Fibroblast of upper back skin (primary cell): ENCODE results near the gene RGL1.
"Not testable (repeated sequence)": the region's sequence is repeated elsewhere in the genome, so short reads cannot be mapped to it uniquely, and the experiment has no call there.

Source experiments
- DNase-seq: peaks from one replicate; pipeline ENCODE4 v3.0.0-alpha.2; 2013

Gene RGL1

DNA sequence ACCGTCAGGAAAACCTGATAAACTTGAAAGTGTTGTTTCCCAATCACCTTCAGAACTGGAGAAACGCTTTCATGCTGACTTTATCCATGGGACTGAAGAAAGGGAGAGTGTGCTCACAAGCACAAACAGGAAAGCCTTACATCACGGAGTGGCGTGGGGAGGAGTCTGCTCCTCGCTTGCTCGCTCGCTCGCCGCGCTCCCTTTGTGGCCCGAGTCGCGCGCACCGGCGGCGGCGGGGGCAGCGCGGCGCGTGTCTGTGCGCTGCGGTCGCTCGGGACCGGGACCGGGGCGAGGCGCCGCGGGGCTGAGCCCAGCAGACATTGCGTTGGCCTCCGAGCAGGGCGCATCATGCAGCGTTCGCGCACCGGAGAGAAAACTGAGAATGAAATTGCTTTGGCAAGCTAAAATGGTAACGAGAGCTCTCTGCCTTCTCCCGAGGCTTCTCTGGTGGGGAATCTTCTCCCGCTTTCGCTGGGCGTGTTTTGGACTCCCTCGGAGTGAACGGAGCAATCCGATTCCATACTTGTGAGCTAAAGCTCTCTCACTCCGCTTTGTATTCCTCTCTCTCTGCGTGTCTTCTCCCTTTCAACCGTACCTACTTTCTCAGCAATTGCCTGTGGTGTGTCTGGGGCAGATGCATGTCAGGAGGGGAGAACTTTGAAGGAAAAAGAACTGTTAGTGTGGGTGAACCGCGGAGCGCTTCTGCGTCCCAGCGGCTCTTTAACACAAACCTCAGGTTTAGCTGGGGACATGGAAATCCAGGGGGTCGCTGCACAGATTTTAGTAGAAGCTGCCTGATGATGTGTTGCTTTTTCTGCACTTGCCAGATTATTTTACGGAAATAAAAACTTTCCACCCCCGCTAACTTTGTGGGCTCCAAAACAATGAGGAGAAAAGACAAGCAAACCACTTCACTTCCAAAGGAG is at the start of gene RGL1:
TSS of gene RGL1 (plus strand) at position 205 of the 926 bp plus-strand sequence. CDS start at position 383, 178 bp downstream.
- DNase-seq: peak; percentile 60

DNA sequence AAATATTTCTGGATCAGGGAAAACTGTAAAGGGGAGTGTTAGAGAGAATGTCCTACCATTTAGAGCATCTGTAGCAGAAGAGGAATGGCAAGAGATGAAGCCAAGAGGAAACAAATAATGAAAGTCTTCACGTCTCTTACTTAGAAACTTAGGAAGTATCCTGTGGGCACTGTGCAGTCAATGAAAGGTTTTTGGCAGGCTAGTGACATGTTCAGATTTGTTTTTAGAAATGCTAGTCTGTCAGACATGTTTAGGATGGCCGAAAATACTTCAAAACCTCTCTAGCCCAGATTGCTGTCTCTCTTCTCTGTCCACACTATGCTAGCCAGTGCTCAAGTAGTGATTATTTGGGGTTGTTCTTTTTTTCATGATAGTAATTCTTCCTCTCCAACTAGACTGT is 48.6 kb upstream of the RGL1 start:
- no peak for DNase-seq

DNA sequence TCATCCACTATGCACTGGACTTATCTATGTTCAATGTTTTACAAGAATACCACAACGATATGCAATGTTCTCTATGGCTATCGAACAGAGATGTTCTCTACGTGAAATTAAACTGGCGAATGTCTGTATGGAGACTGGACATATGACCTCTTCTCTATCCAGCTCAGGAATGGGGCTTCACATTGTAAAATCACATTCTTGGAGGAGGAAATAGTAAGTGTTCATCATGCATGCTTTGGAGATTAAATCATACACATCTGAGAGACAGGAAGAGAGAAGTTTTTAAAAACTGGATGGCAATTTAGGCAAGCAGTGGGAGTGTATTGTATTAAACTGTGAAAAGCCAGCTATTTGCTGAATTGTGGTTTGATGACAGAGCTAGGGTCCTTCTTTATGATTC is 47.9 kb upstream of the RGL1 start:
- peak; percentile 88 for DNase-seq

DNA sequence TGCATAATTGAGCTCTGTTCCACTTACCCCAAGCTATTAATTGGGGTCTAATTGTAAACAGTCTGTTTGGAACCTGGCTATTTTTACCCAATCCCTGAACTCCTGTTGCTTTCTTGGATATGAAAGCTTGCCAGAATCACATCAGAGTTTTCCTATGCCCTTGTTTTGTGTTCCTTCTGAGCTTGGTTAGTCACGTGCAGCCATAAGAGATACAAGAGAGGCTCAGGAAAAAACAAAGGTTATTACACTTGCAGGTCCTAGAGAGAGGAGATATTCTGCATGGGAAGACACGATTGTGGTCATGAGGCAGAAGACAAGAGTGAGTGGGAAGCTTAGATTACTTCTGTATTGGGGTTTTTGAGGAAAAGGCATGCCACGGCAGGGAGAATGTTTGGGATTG is 46.0 kb upstream of the RGL1 start:
- no peak for DNase-seq

DNA sequence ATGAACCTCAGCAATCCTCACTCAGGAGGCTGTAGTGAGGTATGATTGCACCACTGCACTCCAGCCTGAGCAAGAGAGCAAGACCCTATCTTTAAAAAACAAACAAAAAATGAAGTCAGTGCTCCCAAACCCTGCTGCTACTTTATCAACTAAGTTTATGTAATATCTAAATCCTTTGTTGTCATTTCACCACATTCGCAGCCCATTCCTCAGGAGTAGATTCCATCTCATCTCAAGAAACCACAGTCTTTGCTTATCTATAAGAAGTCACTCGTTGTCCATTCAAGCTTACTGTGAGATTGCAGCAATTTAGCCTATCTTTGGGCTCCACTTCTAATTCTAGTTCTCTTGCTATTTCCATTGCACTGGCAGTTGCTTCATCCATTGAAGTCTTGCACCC is 44.3 kb upstream of the RGL1 start:
- DNase-seq: no peak

DNA sequence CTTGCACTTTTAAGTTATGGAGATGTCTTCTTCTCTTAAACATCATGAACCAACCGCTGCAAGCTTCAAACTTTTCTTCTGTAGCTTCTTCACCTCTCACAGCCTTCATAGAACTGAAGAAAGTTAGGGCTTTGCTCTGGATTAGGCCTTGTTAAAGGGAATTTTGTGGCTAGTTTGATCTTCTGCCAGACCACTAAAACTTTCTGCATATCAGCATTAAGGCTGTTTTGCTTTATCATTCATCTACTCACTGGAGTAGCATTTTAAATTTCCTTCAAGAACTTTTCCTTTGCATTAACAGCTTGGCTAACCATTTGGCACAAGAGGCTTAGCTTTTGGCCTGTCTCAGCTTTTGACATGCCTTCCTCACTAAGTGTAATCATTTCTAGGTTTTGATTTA is 43.0 kb upstream of the RGL1 start:
- peak; percentile 88 for DNase-seq

DNA sequence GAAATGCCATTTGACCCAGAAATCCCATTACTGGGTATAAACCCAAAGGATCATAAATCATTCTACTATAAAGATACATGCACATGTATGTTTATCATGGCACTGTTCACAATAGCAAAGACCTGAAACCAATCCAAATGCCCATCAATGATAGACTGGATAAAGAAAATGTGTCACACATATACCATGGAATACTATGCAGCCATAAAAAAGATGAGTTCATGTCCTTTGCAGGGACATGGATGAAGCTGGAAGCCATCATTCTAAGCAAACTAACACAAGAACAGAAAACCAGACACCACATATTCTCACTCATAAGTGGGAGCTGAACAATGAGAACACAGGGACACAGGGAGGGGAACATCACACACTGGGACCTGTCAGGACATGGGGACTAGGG is 42.1 kb upstream of the RGL1 start:
- not testable (repeated sequence) for DNase-seq

DNA sequence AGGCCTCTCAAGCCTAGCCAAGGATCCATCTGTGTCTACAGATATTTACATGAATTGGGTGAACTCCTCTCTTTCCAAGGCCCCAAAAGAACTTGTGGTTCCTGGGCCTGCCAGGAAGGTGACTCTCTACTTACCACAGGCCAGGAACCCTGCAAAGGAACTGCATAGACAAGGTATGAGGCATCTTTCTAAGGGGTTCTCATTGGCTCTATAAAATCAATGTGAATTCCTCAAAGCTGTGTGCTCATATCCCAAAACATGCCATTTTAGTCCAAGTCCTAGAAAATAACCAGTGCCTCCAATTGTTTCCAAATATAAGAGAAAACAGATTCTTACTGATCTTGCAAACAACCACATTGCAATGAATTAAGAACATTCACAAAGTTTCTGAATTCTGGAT is 39.9 kb upstream of the RGL1 start:
- DNase-seq: peak; percentile 56

DNA sequence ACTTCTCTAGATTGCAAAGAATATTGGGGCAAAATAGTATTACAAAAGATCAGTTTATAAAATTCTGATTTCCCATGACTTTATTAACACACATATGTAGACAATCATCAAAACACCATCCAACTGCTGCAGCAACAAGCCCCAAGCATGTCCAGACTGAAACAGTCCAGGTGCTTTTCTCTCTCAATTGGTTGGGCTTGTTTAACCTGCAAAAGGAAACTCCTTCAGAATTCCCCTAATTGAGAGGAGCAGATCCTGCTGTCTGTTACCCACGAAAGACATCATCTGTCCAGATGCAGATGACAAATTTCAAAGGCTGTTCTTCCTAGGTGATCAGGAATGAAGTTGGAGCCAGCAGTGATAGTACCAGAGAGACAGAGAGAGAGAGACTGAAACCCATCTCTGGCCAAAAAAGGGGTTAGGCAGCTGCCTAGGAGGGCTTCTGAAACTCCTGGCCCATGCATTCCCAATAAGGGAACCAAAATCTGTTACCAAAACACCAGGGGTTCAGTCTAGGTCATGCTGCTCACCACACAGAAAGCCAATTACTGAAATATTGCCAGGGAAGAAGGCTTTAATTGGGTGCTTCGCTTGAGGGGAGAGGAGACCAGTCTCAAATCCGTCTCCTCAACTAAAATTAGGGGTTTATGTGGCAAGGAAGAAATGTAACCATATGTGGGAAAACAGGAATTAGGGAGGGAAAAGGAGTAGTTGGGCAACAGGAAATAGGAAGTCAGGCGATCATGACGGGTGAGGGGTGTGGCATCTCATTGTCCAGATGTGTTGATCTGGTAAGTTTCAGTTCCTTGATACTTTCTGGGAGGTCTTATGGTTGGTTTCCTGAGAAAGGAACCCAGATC is 34.7 kb upstream of the RGL1 start:
- DNase-seq: no peak

DNA sequence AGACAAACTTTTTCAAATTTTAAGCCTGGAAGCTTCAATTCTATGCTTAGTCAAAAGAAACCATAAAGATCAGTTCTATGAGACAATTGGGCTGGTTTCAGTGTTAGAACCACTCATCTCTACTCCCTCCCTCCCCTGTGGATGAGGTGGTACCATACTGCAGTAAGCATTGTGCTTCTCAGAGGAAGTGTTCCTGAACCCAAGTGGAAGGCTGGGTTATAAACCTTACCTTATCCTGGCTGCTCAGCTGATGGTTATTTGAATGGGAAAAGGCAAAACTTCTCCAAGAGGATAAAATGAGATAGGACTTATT is 34.1 kb upstream of the RGL1 start:
- no peak for DNase-seq

DNA sequence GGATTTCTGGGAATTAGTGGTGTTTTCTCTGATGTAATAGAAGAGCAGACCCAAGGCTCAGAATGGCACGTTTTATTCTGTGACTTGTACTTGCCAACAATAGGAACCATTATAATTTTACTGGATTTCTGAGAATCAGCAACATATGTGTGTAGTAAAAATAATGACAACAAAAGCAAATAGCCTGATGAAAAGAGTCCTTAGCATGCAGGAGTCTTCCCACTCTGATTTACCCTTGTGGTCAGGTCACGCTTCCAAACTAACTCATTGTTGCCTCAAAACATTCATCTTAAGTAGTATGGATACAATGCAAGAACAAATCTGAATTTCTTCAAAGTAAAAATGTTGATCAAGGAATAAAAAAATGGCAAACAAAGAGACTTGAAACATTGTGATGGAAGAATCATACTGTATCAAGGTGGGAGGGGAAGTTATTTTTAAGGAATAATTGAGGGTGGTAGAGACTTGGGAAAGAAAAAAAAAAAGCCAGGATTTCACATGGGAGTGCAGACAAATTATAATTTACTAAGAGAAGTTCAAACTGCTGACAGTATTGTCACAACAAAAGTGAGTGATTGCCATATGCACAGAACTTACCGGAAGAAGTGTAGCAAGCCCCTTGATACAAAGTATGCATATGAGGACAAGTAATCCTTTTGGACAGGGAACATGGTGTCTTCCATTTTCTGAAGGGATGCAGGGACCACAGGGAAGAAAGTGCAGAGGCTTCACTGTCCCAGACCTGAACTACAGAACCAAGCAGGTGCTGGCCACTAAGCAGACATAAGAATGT is 31.2 kb upstream of the RGL1 start:
- peak; percentile 36 for DNase-seq

DNA sequence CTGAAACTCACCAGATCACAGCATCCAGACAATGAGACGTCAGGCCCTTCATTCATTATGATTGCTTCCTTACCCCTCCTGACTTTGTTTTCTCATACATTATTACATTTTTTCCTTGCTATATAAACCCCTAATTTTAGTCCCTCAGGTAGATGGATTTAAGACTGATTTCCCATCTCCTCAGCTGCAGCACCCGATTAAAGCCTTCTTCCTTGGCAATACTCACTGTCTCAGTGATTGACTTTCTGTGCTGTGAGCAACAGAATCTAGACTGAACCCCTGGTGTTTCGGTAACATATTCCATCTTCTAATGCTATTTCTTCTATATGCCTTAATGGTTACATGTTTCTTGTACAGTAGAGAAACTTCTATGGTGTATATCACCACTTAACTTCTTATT is 30.0 kb upstream of the RGL1 start:
- no peak for DNase-seq

DNA sequence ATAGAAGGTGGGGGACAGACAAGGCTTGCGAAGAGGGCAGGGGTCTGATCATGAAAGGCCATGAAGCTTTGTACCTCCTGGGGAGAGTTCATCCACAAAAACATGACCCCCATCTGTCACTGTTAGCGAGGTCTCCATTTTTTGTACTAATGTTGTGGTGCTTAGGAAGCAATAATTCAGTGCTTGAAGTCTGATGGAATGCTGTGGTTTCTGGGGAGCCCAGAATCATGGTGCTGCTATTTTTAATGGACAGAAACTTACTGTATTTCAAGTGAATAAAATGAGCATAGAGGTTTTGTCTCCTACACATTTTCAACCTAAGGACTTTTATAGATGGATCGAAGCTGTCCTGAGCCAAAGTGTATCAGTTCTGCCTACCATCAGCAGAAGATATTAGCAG is 28.2 kb upstream of the RGL1 start:
- DNase-seq: peak; percentile 83

DNA sequence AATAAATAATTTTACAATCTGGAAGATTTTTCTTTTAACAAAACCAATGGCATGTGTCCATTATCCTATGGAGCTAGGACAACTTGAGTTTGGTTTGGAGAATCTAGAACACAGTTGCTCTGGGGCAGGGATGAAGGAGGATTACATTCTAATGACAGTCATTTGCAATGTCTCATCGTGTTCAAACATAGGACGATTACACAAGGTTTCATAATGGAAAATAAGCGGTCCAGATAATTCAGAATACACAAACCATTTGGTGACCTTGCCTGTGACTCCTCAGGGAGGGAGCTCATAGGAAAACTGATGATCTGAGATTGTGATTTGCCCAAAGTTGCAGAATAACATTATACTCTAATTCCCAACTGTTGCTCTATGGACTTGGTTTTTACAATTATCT is 27.6 kb upstream of the RGL1 start:
- DNase-seq: peak; percentile 18

DNA sequence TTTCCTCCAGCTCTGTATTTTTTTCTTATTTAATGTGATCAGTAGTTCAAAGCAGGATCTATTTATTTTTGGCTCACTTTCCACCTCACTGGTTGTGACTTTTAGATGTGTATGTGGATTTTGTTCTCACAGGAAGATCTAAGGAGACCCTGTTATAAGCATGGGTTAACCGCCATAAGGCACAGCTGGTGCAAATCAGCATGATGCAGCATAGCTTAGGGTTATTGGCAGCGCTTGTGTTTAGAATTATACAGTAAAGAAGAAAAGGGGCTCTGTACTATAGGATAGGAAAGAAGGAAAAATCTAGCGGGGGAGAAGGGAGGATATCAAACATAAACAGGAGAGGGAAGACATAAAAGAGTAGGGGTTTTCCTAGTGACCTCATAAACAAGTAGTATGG is 26.9 kb upstream of the RGL1 start:
- DNase-seq: peak; percentile 39

DNA sequence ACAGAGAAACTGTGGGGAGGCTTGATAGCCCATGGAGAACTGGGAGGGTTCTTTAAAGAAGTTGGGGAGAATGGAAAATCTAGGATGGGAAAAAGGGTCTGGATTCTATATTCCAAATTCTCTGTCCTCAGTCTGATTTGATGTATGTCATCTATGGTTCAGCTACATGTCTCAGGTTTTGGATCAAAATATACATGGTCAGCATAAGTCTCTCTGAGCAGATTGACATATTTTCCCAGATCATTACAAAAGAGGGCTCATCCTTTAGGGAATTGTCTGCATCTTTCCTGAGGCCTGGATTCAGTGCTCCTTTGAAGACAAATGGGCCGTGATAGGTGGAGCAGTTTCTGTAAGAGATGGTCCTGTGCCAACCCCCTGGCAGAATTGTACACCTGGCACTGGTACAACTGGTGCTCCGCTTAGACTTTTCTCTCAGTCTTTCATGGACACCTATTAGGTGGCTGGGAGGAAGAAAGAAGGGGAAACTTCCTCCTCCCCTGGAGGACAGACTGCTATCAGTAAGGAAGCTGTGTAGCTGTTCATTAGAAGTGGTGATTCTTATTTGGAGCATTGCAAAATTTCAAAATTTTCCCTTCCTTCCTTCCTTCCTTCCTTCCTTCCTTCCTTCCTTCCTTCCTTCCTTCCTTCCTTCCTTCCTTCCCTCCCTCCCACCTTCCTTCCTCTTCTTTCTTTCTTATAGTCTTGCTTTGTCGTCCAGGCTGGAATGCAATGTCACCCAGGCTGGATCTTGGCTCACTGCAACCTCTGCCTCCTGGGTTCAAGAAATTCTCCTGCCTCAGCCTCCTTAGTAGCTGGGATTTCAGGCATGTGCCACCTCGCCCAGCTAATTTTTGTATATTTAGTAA is 26.1 kb upstream of the RGL1 start:
- no peak for DNase-seq

DNA sequence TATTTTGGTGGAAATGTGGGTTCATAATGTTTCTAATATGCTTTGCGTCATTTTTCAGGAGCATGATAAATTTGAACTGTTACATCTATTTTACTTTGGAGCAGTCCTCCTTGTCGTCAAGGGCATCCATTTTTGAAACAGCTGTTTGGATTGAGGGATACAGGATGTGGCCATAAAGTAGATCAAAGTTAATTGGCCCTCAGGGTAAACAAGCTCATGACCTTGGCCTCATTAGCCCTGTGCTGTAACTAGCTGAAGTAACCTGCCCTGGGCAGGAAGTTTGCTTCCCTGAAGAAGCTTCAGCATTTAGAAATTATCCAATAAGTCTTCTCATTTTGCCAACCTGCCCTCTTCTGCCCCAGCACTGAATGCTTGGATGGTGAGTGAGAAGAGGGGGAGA is 24.8 kb upstream of the RGL1 start:
- no peak for DNase-seq

DNA sequence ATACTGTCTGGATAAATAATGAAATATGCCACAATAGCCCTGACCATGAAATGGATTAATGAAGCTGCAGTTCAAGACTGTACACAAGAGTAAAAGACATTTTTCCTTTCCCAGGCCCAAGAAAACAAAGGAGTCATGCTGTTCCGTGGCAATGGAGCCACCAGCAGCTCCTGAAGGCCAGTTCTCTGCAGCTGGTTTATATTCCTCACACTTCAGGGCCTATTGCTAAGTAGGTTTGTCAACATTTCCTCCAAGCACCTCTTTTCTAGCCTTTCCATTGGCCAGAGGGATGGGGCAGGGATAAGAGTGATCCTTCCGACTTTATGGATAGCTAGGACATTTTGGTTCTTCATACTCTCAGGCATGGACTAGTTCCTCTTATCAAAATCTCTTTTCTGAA is 24.2 kb upstream of the RGL1 start:
- DNase-seq: no peak

DNA sequence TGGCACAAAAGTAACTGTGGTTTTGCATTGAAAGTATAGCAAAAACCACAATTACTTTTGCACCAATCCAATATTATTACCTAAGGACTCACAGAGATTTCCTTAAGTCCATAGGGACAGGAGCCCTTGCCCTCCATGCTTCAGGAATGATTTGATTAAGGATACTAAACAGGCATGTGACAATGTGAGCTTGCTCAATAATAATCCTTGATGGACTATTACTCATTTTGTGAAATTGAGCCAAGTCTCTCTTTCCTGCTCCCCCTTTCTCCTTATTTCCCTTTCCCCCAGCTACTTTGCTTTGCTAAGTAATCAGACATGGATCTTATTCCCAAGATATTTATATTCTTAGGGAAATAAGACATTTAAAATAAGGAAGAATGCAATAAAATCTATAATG is 21.6 kb upstream of the RGL1 start:
- DNase-seq: peak; percentile 80

DNA sequence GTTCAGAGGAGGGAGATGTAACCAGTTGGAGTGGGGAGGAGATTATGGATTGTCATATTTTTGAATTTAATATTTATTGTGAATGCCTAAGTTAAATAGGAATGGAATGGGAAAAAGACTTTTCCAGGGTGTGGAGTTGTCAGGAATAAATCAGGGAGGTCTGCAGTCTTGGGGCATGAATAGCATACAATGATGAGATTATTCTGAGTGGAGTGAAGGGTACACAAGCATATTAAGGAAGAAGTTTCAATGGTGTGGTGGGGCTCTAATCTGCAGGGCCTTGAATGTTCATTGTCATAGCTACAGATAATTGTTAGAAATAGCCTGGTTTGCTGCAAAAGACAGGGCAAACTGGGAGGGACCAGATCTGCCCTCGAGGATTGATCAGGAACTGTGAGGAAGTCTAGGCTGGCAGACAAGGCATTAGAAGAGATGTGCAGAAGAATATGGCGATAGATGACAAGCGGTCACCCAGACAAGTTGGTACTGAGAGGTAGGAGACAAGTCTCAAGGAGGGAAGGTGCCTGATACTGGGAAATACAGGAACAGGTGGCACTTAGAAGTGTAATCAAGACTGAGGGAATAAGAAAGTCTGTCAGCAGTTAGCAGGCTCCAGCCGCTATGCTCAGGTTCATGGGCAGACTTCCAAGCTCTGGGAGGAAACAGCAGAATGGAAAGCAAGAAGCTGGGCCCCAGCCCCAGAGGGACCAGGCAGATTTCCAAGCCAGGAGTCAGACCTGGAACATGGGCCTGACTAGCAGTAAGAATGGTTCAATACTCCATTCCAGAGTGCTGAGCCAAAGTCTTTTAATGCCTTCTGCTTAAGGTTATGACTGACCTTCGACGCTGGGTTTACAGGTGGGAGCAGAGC is 20.9 kb upstream of the RGL1 start:
- DNase-seq: peak; percentile 97

DNA sequence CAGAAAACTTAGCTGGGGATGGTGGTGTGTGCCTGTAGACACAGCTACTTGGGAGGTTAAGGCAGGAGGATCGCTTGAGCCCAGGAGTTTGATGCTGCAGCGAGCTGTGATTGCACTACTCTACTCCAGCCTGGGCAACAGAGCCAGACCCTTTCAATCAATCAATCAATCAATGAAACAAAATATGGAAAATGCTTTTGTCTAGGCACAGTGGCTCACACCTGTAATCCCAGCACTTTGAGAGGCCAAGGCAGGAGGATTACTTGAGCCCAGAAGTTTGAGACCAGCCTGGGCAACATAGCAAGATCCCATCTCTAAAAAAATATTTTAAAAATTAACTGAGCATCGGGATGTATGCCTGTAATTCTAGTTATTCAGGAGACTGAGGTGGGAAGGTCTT is 19.0 kb upstream of the RGL1 start:
- DNase-seq: not testable (repeated sequence)
